ENCODE measurements around the gene PDZRN4. TPM values are rescaled to one million over a fixed set of nuclear protein-coding genes. Genes with fewer than 3 reads are reported as not detected.

Gene PDZRN4
- total RNA-seq, 4 donors from 2014 or later = 22.8 to 197 (median 176) TPM

DNA sequence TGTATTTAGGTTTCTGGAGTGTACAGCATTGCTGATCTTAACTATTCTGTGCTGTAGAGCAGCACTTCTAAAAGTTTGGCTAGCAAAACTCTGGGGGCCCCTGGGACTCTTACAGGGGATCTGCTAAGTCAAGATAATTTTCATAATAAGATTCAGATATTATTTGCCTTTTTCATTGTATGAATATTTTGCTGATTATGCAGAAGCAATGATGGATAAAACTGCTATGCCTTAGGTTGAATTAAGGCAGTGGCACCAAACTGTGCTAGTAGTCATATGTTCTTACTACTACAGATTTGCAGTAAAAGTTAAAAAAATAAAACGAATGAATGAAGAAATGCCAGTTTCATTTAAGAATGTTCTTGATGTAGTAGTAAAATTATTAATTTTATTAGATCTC is 160.1 kb downstream of the PDZRN4 start:
- TF ChIP-seq POLR2A (IDR thresholded peaks at IDR 0.05) (no peak), EP300 (IDR thresholded peaks at IDR 0.05) (no peak)
- TF ChIP-seq, protein P1, sequence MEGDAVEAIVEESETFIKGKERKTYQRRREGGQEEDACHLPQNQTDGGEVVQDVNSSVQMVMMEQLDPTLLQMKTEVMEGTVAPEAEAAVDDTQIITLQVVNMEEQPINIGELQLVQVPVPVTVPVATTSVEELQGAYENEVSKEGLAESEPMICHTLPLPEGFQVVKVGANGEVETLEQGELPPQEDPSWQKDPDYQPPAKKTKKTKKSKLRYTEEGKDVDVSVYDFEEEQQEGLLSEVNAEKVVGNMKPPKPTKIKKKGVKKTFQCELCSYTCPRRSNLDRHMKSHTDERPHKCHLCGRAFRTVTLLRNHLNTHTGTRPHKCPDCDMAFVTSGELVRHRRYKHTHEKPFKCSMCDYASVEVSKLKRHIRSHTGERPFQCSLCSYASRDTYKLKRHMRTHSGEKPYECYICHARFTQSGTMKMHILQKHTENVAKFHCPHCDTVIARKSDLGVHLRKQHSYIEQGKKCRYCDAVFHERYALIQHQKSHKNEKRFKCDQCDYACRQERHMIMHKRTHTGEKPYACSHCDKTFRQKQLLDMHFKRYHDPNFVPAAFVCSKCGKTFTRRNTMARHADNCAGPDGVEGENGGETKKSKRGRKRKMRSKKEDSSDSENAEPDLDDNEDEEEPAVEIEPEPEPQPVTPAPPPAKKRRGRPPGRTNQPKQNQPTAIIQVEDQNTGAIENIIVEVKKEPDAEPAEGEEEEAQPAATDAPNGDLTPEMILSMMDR (IDR thresholded peaks at IDR 0.05) = no peak
- no peak for DNase-seq (ENCODE audit: low spot score in 2 of 2)
- Histone ChIP-seq H3K27ac (no peak overlapping the region), H3K9me3 (peaks cover 0 to 3% (median 0%) of the 10 kb centered on the region in 4 donors), H3K4me1 (no peaks in the 10 kb centered on the region), H3K4me3 (no peak overlapping the region), H3K27me3 (no peaks in the 10 kb centered on the region), H3K36me3 (no peaks in the 10 kb centered on the region)
- WGBS, 2 donors = 84 to 95% methylated on average over 1 of the region's 1 CpG

DNA sequence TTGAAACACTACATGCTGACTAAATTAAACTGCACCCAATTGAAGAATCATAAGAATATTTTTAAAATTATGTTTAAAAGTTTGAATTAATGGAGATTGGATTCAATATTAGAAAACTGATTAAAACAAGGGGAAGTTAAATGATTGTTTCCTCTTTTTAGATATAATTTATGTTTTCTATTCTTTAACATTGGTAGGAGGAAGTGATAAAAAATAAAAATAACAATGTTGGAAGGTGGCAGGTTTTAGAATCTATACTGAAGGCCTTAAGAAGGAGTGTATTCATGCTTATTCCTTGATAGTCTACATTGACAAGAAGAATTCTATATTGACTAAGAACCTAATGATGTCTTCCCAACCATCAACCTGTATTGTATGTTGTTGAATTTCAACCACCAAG is 168.1 kb downstream of the PDZRN4 start:
- DNase-seq (ENCODE audit: low spot score in 2 of 2) = no peak
- Histone ChIP-seq H3K4me1 (no peaks in the 10 kb centered on the region), H3K27ac (no peak overlapping the region), H3K36me3 (no peaks in the 10 kb centered on the region), H3K27me3 (no peaks in the 10 kb centered on the region), H3K4me3 (no peak overlapping the region), H3K9me3 (peaks cover 0 to 3% (median 0%) of the 10 kb centered on the region in 4 donors)
- no peak for TF ChIP-seq POLR2A (IDR thresholded peaks at IDR 0.05)
- TF ChIP-seq, protein P1 (IDR thresholded peaks at IDR 0.05) = no peak
- TF ChIP-seq EP300 (IDR thresholded peaks at IDR 0.05) = no peak

- Histone ChIP-seq H3K36me3 (no peaks in the 10 kb centered on the region), H3K4me3 (no peak overlapping the region), H3K27ac (no peak overlapping the region), H3K27me3 (no peaks in the 10 kb centered on the region), H3K4me1 (peaks cover 0 to 5% (median 0%) of the 10 kb centered on the region in 4 donors), H3K9me3 (no peaks in the 10 kb centered on the region)
- DNase-seq (ENCODE audit: low spot score in 2 of 2) = no peak
- WGBS, 2 donors = 60% methylated on average over 7 of the region's 7 CpGs
- TF ChIP-seq, protein P1 (IDR thresholded peaks at IDR 0.05) = no peak
- no peak for TF ChIP-seq POLR2A (IDR thresholded peaks at IDR 0.05)
- no peak for TF ChIP-seq EP300 (IDR thresholded peaks at IDR 0.05)
Observed at GRCh38 chr12:41361738-41362137, 173.6 kb downstream of the PDZRN4 start.

DNA sequence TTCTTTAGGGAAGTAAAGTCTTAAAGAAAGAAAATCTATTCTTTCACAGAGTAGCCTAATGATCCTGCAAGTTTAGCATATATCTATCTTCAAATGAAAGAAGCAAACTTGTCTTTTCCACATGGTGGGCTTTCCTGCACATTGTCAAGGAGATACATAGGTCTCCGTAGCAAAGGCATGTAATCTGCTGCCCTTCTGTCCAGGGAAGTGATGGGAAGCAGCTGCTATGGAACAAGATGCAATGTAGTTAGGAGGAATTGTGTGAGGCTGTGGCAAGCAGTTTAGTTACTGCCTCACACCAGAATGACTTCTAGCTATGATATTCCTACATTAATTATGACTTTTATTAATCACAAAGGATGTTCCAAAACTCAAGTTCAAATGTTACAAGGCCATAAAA is 174.4 kb downstream of the PDZRN4 start:
- Histone ChIP-seq H3K9me3 (no peaks in the 10 kb centered on the region), H3K4me3 (no peak overlapping the region), H3K27ac (no peak overlapping the region), H3K27me3 (no peaks in the 10 kb centered on the region), H3K36me3 (no peaks in the 10 kb centered on the region), H3K4me1 (peaks cover 0 to 5% (median 0%) of the 10 kb centered on the region in 4 donors)
- WGBS, 2 donors = 78 to 79% methylated on average over 1 of the region's 1 CpG
- TF ChIP-seq, protein P1 (IDR thresholded peaks at IDR 0.05) = no peak
- no peak for TF ChIP-seq EP300 (IDR thresholded peaks at IDR 0.05)
- TF ChIP-seq POLR2A (IDR thresholded peaks at IDR 0.05) = no peak
- DNase-seq (ENCODE audit: low spot score in 2 of 2) = no peak

DNA sequence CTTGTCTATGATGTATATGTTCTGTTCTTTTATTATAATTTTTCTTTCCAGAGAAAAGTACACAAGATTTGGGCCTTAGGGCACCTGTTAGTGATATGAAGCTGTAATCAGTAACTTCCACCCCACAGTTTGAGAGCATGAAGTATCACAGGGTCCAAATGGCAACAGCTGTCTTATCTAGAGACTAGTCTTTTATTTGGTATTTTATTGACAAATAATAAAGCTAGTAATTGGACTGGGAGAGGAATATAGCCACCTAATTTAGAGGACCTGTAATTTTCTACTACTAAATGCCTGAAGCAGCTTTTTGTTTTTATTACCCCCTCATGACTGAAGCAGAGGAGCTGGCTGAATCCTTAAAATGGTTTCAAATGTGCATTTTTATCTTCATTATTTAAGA is 174.8 kb downstream of the PDZRN4 start:
- no peak for DNase-seq (ENCODE audit: low spot score in 2 of 2)
- TF ChIP-seq, protein P1 (IDR thresholded peaks at IDR 0.05) = no peak
- TF ChIP-seq POLR2A (IDR thresholded peaks at IDR 0.05) (no peak), EP300 (IDR thresholded peaks at IDR 0.05) (no peak)
- H3K27me3 ChIP-seq = no peaks in the 10 kb centered on the region

More for the DNA sequence above, 174.8 kb downstream of the PDZRN4 start:
- peaks cover 0 to 5% (median 0%) of the 10 kb centered on the region in 4 donors for H3K4me1 ChIP-seq
- H3K27ac ChIP-seq = no peak overlapping the region
- H3K4me3 ChIP-seq = no peak overlapping the region
- H3K36me3 ChIP-seq = no peaks in the 10 kb centered on the region
- no peaks in the 10 kb centered on the region for H3K9me3 ChIP-seq

Measured in tibial nerve (tissue), 4 donors.